GM12872 (cell line): ENCODE results near the gene BRD2.

ENCODE experiments used
- TF ChIP-seq, protein P1 (sequence below): IDR thresholded peaks from 3 replicates; pipeline ENCODE4 v1.5.1; 2011; ENCODE audit warnings: low read depth, mild to moderate bottlenecking, low read length, moderate library complexity; ENCODE audit not compliant: insufficient read depth

The BRD2 gene

DNA sequence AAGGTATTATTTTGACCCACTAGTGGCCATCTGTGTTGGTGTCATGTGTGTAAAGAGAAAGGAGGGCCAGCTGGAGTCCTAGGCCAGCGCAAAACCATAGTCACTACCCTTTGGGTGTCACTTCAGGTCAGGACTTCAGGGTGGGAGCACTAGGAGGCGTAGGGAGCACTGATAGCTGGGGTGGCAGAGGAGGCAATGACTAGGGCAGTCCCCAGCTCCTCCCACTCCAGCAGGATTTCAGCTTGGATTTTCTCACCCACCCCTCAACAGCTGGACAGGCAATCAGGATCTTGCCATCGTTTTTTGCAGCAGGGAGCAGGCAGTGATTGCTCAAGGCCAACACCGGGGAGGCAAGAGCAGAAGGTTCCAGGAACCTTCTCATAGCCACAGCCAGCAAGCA lies 45.2 kb downstream of the BRD2 start:
- TF ChIP-seq, protein P1, sequence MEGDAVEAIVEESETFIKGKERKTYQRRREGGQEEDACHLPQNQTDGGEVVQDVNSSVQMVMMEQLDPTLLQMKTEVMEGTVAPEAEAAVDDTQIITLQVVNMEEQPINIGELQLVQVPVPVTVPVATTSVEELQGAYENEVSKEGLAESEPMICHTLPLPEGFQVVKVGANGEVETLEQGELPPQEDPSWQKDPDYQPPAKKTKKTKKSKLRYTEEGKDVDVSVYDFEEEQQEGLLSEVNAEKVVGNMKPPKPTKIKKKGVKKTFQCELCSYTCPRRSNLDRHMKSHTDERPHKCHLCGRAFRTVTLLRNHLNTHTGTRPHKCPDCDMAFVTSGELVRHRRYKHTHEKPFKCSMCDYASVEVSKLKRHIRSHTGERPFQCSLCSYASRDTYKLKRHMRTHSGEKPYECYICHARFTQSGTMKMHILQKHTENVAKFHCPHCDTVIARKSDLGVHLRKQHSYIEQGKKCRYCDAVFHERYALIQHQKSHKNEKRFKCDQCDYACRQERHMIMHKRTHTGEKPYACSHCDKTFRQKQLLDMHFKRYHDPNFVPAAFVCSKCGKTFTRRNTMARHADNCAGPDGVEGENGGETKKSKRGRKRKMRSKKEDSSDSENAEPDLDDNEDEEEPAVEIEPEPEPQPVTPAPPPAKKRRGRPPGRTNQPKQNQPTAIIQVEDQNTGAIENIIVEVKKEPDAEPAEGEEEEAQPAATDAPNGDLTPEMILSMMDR: no peak

DNA sequence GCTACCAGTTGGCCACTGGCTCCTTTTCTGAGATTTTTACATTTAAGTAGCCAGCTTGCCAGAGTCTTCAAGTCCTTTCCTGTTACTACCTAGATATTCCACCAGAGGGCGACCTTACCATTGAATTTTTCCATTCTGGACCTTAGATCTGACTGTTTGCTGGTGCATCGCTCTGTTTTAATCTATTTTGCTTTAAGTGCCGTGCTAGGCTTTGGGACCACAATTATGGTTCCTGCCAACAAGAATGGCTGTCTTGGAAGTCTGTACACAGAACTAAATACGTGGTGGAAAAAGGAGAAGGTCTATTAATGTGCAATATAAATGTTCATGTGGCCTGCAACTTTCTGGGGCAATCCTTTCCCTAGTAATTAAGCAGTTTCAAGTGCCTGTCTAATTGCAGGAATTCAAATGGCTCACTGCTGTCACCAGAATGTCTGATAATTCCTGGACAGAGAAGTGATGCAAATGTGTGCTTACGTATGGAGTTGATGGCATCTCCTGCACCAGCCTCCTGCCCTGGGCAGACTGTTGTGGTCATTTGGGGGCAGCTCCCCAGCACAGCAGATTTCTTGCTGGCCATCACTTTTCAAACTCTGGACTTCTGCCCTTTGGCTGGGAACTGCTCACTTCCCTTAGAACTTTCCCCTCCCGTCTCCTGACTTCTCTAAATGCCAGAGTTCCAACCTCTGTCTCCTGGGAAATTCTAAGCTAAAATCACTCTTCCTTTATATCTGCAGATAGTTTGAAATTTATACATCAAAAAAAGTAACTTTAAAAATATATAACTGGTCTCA lies 46.6 kb downstream of the BRD2 start:
- TF ChIP-seq, protein P1: peak; percentile 67

DNA sequence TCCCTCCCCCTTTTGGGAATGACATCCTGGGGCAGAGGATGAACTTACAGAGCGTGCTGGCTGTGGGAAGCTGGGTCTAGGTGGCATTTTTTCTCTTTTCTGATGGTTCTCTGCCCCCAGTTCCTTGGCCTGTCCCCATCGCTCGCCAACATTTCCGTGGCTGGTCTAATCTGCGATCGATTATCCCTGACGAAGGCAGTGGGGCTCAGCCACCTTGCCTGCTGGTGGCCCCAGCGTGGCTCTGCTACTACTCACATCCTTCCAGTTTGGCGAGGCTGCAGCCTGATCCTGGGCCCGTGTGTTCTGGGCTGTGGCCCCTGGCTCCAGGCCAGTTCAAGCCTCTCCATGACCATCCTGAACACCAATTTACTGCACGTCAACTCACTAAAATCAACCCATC lies 47.4 kb downstream of the BRD2 start:
- TF ChIP-seq, protein P1: no peak

DNA sequence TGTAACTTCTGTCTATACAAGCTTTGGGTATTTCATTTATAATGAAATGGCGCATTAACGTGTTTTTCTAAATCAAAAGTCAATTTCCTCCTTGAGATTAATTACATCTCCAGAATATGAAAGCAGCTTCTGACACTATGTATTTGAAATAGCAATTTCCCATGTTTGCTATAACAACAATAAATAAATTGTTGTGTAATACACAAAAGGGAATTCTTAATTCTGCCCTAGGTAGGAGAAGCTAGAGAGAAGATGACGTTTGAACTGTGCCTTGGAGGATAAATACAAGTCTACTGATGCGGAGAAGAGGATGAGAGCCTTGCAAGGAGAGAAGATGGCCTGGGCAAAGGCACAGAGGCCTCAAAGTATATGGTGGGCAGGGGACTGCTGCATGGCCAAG lies 48.6 kb downstream of the BRD2 start:
- TF ChIP-seq, protein P1: no peak

DNA sequence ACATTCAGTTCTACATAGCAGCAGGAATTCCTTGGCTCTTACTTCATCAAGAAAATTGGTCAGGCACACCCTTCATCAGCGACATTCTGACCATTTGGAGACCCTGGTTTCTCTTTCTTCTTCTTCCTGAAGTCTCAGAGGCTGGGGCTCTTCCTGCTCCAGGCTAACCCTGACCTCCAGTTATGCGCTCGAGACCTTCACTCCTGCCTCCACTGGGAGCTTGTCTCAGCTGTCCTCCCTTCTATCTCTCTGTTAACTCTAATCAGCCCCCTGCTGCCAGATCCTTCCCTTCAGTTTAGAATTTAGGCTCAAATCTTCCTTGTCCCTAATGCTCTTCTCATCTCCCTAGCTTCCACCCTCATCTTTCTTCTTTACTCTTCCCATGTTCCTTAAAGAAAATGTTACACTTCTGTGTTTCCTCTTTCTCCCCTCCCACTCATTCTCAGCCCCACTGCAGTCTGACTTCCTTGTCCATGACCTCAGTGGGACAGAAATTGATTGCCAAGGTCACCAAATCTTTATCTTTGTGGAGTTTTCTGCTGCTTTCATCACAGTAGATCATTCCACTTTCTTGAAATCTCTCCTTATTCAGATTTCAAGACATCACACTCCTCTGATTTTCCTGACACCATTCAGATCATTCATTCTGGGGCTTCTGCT lies 49.4 kb downstream of the BRD2 start:
- TF ChIP-seq, protein P1: no peak

DNA sequence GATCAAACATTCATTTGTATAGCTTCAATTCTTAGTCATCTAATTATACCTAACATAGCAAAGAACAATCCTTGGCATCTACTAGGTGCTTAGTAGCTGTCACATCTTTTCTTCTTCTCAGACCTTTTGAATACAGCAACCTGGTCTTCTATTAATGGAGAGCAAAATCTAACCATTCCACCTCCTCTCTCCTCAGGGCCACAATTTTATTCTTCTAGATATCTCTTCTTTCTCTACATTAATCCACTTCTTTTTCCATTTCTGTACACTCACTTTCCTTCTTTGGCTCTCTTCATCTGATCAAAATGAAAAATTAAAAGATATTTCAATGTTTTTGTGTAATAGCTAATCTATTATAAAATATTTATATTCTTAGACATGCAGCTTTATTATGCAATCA lies 50.0 kb downstream of the BRD2 start:
- TF ChIP-seq, protein P1: no peak

DNA sequence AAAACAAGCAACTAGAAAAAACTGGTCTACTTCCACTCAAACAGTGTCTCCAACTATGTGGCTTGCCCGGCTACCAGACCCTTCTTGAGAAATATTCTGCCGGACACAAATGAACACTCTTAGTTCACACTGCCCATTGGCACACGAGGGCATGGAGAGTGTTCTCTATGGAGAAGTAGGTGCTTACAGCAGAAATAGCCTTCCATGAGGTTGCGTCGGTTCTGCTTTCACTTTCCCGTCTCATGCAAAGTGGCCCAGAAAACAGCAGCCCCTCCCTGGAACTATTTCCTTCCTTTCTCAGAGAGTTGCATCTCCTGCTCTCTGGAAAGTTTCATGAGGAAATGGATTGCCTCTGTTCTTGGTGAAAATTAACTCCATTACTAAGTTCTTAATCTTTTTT lies 50.5 kb downstream of the BRD2 start:
- TF ChIP-seq, protein P1: no peak
